Hepatocyte (in vitro differentiated cells): ENCODE measurements around the gene AMIGO1. TPM values are rescaled to one million over a fixed set of nuclear protein-coding genes. Genes with fewer than 3 reads are reported as not detected.

Source experiments
- DNase-seq: peaks from one replicate; pipeline ENCODE4 v3.0.0-alpha.2; 2016; ENCODE audit warnings: low spot score
- H2AFZ ChIP-seq: fragments of 200-600 bp; sonication (generic); 2 replicates; pipeline ENCODE4 v1.6.0; 2016; ENCODE audit warnings: antibody characterized with exemption, mild to moderate bottlenecking
- H3K27ac ChIP-seq: fragments of 200-600 bp; sonication (generic); 2 replicates; pipeline ENCODE4 v1.5.1; 2016; ENCODE audit warnings: mild to moderate bottlenecking
- H3K27me3 ChIP-seq: fragments of 200-600 bp; sonication (generic); 2 replicates; pipeline ENCODE4 v1.6.1; 2016
- H3K36me3 ChIP-seq: fragments of 200-600 bp; sonication (generic); replicated peaks from 2 replicates; pipeline ENCODE4 v1.5.1; 2016; ENCODE audit warnings: low read depth; ENCODE audit not compliant: insufficient read depth
- H3K4me1 ChIP-seq: fragments of 200-600 bp; sonication (generic); 2 replicates; pipeline ENCODE4 v1.5.1; 2016; ENCODE audit warnings: mild to moderate bottlenecking, moderate library complexity; ENCODE audit not compliant: insufficient read depth
- H3K4me2 ChIP-seq: fragments of 200-600 bp; sonication (generic); 2 replicates; pipeline ENCODE4 v1.6.0; 2016
- H3K4me3 ChIP-seq: fragments of 200-600 bp; sonication (generic); 2 replicates; pipeline ENCODE4 v1.5.1; 2016; ENCODE audit warnings: mild to moderate bottlenecking
- H3K79me2 ChIP-seq: fragments of 200-600 bp; sonication (generic); 2 replicates; pipeline ENCODE4 v1.6.0; 2017; ENCODE audit warnings: mild to moderate bottlenecking
- H3K9me2 ChIP-seq: fragments of 200-600 bp; sonication (generic); replicated peaks from 2 replicates; pipeline ENCODE4 v1.6.0; 2017; ENCODE audit warnings: mild to moderate bottlenecking; ENCODE audit not compliant: insufficient read depth
- H3K9me3 ChIP-seq: fragments of 200-600 bp; sonication (generic); 2 replicates; pipeline ENCODE4 v1.5.1; 2016; ENCODE audit warnings: low read depth, mild to moderate bottlenecking
- H4K20me1 ChIP-seq: fragments of 200-600 bp; sonication (generic); 2 replicates; pipeline ENCODE4 v1.6.0; 2016; ENCODE audit warnings: mild to moderate bottlenecking; ENCODE audit not compliant: insufficient read depth, poor library complexity, severe bottlenecking
- CTCF ChIP-seq: fragments of 200-600 bp; sonication (generic); IDR thresholded peaks from 2 replicates; pipeline ENCODE4 v1.5.1; 2016; ENCODE audit warnings: antibody characterized with exemption, mild to moderate bottlenecking; ENCODE audit not compliant: poor library complexity
- EZH2 ChIP-seq: fragments of 200-600 bp; sonication (generic); IDR thresholded peaks from 2 replicates; pipeline ENCODE4 v1.6.1; 2016; ENCODE audit warnings: antibody characterized with exemption, mild to moderate bottlenecking, borderline replicate concordance
- EZH2phosphoT487 ChIP-seq: fragments of 200-600 bp; sonication (generic); IDR thresholded peaks from one replicate; pipeline ENCODE4 v1.6.1; 2018; ENCODE audit warnings: antibody characterized with exemption, mild to moderate bottlenecking, low read depth, moderate library complexity; ENCODE audit not compliant: unreplicated experiment, severe bottlenecking
- WGBS: methylation state at CpG from one replicate; pipeline ENCODE4 v1.1.6; 2016; ENCODE audit warnings: low lambda C conversion rate; ENCODE audit errors: missing lambda C conversion rate; 5-methylcytosine and 5-hydroxymethylcytosine counted together
- polyA plus RNA-seq: library from polyadenylated mRNA; unstranded; fragments of >200 nt; fragmentation: Nextera tagmentation; extraction: Ambion mirVana; gene quantifications from 2 replicates; pipeline ENCODE4 v1.2.1, GENCODE V29; 2016
- total RNA-seq: library from RNA; depleted of rRNA; stranded (reverse); fragments of >200 nt; gene quantifications from 2 replicates; pipeline ENCODE4 v1.2.3, GENCODE V29; 2014

AMIGO1 gene
- total and polyA plus RNA-seq, 2 experiments from 2014 or later: 2.0 to 4.1 TPM

- Histone ChIP-seq H4K20me1 (no peaks in the 10 kb centered on the region), H3K4me1 (peaks cover 4% of the 10 kb centered on the region), H3K36me3 (no peaks in the 10 kb centered on the region), H3K9me3 (no peaks in the 10 kb centered on the region), H3K4me2 (no peak overlapping the region), H3K79me2 (no peaks in the 10 kb centered on the region), H3K27me3 (no peaks in the 10 kb centered on the region), H2AFZ (no peak overlapping the region), H3K9me2 (no peaks in the 10 kb centered on the region), H3K4me3 (no peak overlapping the region), H3K27ac (no peak overlapping the region)
- no peak for DNase-seq
- 90% methylated on average over 9 of the region's 9 CpGs for WGBS
- TF ChIP-seq EZH2phosphoT487 (no peak), EZH2 (no peak), CTCF (no peak)
Observed at GRCh38 chr1:109527846-109528695, 18.5 kb upstream of the AMIGO1 start.

GRCh38 chr1:109527098-109527811 is 17.7 kb upstream of the AMIGO1 start:
- Histone ChIP-seq H3K27me3 (no peaks in the 10 kb centered on the region), H3K4me3 (no peak overlapping the region), H3K4me1 (no peaks in the 10 kb centered on the region), H3K4me2 (no peak overlapping the region), H3K9me2 (no peaks in the 10 kb centered on the region), H2AFZ (no peak overlapping the region), H3K36me3 (no peaks in the 10 kb centered on the region), H4K20me1 (no peaks in the 10 kb centered on the region), H3K27ac (no peak overlapping the region), H3K79me2 (no peaks in the 10 kb centered on the region), H3K9me3 (no peaks in the 10 kb centered on the region)
- TF ChIP-seq EZH2phosphoT487: no peak
- TF ChIP-seq CTCF: no peak
- no peak for TF ChIP-seq EZH2
- DNase-seq: no peak
- WGBS: 79% methylated on average over 14 of the region's 14 CpGs

- H3K79me2 ChIP-seq: no peaks in the 10 kb centered on the region
- H3K9me2 ChIP-seq: no peaks in the 10 kb centered on the region
- no peak overlapping the region for H2AFZ ChIP-seq
- no peaks in the 10 kb centered on the region for H4K20me1 ChIP-seq
- H3K27ac ChIP-seq: no peak overlapping the region
- H3K4me1 ChIP-seq: no peaks in the 10 kb centered on the region
- no peak for DNase-seq
- H3K27me3 ChIP-seq: no peaks in the 10 kb centered on the region
- no peak overlapping the region for H3K4me3 ChIP-seq
- 93% methylated on average over 2 of the region's 2 CpGs for WGBS
- H3K4me2 ChIP-seq: no peak overlapping the region
- H3K36me3 ChIP-seq: no peaks in the 10 kb centered on the region
- H3K9me3 ChIP-seq: no peaks in the 10 kb centered on the region
- TF ChIP-seq EZH2phosphoT487: no peak
- TF ChIP-seq EZH2: no peak
- TF ChIP-seq CTCF: no peak
Observed at GRCh38 chr1:109523706-109524105, 14.2 kb upstream of the AMIGO1 start.
